ENCODE data around the gene CFAP47. TPM values are rescaled to one million over a fixed set of nuclear protein-coding genes. Genes with fewer than 3 reads are reported as not detected.

CFAP47 gene
- total RNA-seq, 8 experiments from 2014 or later, result 0.05 to 18.0 (median 0.81) TPM; not detected in 1

- no peak overlapping the region for H3K4me3 ChIP-seq
- peak in 2 of 8 experiments; percentile 52 to 58 for ATAC-seq (replicated peaks in 6 of 8)
- no peaks in the 10 kb centered on the region for H3K4me1 ChIP-seq (replicated peaks in 1 of 2)
- H3K27ac ChIP-seq, result no peak overlapping the region
- in situ Hi-C loops (cut with MboI; ENCODE audit: low pct_unique_long_range_greater_than_20kb in 2 of 9, low sequenced_read_pairs in 9 of 9, unreplicated experiment in 9 of 9), result no loop called here
- WGBS, 10 experiments, result 11 to 100% (median 46%) methylated on average over 1 of the region's 1 CpG; no CpG with 5 or more reads in 6 of the 10 experiments
These were observed 515.0 kb downstream of the CFAP47 start for GRCh38 chrX:36434522-36434921.

Other genes with a start within 250 kb of the CFAP47 start
- under 1 TPM in 1 of 8 experiments, not detected in 7; 0.19 TPM for gene MAGEB16, start 121.4 kb upstream of the CFAP47 start, total RNA-seq